ENCODE measurements around the gene FOCAD. TPM values are rescaled to one million over a fixed set of nuclear protein-coding genes. Genes with fewer than 3 reads are reported as not detected.
A peak's percentile ranks its signal among the peaks of the same experiment; 100 is the strongest.

Gene FOCAD
- total RNA-seq, 1 donor from 2014 or later, result 48.2 TPM

DNA sequence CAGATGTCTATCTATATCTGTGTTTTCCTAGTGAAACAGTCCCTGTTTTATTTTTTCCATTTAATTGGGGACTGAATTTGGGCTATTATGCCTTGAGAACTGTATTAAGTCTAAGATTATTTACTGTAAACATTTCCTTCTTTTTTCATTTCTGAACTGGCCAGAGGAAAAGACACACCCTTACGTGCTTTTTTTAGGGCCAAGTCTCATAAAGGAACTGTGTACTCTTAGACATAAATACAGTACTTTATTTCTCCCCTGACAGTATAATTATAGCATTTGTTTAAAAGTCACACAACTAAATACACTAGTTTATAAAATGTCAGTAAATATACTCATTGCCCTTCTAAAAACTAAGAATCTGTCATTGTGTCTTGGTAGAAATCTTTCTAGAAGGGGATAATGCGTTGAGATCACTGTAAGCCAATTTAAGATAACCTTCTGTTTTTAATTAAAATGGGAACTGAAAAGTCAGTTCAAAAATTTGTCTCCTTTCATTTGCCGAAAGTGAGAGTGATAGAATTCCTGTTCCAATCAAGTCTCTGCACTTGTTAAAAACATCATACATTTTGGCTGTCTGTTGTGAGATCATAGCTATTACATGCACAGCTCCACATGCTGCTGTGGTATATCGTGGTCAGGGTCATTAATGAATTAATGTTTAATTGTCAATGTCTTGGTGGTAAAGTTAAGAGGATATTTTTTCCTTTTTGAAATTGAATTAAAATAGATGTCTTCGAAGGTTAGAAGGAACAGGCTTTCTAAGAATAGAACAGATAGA, 132.1 kb downstream of the FOCAD start:
- no peaks in the 10 kb centered on the region for H3K36me3 ChIP-seq (ENCODE audit: insufficient read depth, low read length)
- H3K36me3 Mint-ChIP-seq (ENCODE audit: low read depth, unreplicated experiment), result peaks cover 4% of the 10 kb centered on the region
- H3K27me3 ChIP-seq (ENCODE audit: insufficient read depth, low read length), result no peaks in the 10 kb centered on the region
- H3K4me2 ChIP-seq (ENCODE audit: low read length), result no peak overlapping the region
- TF ChIP-seq EZH2 (IDR thresholded peaks at IDR 0.05; ENCODE audit: insufficient read depth, low read length), result no peak
- TF ChIP-seq, protein P1, sequence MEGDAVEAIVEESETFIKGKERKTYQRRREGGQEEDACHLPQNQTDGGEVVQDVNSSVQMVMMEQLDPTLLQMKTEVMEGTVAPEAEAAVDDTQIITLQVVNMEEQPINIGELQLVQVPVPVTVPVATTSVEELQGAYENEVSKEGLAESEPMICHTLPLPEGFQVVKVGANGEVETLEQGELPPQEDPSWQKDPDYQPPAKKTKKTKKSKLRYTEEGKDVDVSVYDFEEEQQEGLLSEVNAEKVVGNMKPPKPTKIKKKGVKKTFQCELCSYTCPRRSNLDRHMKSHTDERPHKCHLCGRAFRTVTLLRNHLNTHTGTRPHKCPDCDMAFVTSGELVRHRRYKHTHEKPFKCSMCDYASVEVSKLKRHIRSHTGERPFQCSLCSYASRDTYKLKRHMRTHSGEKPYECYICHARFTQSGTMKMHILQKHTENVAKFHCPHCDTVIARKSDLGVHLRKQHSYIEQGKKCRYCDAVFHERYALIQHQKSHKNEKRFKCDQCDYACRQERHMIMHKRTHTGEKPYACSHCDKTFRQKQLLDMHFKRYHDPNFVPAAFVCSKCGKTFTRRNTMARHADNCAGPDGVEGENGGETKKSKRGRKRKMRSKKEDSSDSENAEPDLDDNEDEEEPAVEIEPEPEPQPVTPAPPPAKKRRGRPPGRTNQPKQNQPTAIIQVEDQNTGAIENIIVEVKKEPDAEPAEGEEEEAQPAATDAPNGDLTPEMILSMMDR (IDR thresholded peaks at IDR 0.05; ENCODE audit: insufficient read depth, low read depth, low read length), result no peak
- H3K4me3 Mint-ChIP-seq (ENCODE audit: unreplicated experiment), result no peak overlapping the region
- H3K9me3 ChIP-seq (ENCODE audit: insufficient read depth, low read depth, low read length), result no peaks in the 10 kb centered on the region
- H3K4me1 Mint-ChIP-seq (ENCODE audit: low read depth, unreplicated experiment), result no peaks in the 10 kb centered on the region
- H3K4me1 ChIP-seq (ENCODE audit: insufficient read depth, low read length), result no peaks in the 10 kb centered on the region
- H3K9me3 Mint-ChIP-seq (ENCODE audit: unreplicated experiment), result no peaks in the 10 kb centered on the region
- H4K20me1 ChIP-seq (ENCODE audit: insufficient read depth, low read length), result no peaks in the 10 kb centered on the region
- no peak overlapping the region for H2AFZ ChIP-seq (ENCODE audit: low read depth, low read length)
- H3K27me3 Mint-ChIP-seq (ENCODE audit: low read depth, unreplicated experiment), result no peaks in the 10 kb centered on the region
- FAIRE-seq (peak; percentile 9), DNase-seq (ENCODE audit: low read depth) (no peak)
- H3K4me3 ChIP-seq (ENCODE audit: insufficient read depth, low read depth, low read length), result no peak overlapping the region
- peaks cover 2% of the 10 kb centered on the region for H3K79me2 ChIP-seq (ENCODE audit: insufficient read depth, low read length)
- H3K9ac ChIP-seq (ENCODE audit: low read length), result no peak overlapping the region
- no peak overlapping the region for H3K27ac ChIP-seq (ENCODE audit: low read depth, low read length)
- H3K27ac Mint-ChIP-seq (ENCODE audit: unreplicated experiment), result no peak overlapping the region

DNA sequence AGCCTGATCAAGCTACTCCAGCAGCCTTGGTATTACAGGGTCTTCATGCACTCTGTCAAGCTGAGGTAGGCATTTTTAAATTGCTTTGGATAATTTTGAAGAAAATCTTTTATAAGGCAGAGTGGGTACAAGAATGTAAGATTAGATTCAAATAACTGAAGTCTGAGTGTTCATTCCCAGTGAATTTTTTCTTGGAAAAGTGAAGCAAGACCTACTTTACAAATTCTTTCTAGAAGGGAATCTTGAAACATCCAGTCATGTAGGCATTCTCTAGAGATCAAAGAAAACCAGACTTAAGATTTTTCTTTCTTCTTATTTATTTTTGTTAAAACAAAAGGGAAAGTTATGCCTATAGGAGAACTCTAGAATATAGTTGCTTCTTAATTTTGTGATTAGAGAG, 139.0 kb downstream of the FOCAD start:
- no peaks in the 10 kb centered on the region for H3K4me1 ChIP-seq (ENCODE audit: insufficient read depth, low read length)
- Mint-ChIP-seq H3K36me3 (ENCODE audit: low read depth, unreplicated experiment) (peaks cover 7% of the 10 kb centered on the region), H3K4me3 (ENCODE audit: unreplicated experiment) (no peak overlapping the region), H3K4me1 (ENCODE audit: low read depth, unreplicated experiment) (peaks cover 4% of the 10 kb centered on the region), H3K9me3 (ENCODE audit: unreplicated experiment) (no peaks in the 10 kb centered on the region), H3K27me3 (ENCODE audit: low read depth, unreplicated experiment) (no peaks in the 10 kb centered on the region), H3K27ac (ENCODE audit: unreplicated experiment) (no peak overlapping the region)
- H2AFZ ChIP-seq (ENCODE audit: low read depth, low read length), result no peak overlapping the region
- H3K79me2 ChIP-seq (ENCODE audit: insufficient read depth, low read length), result no peaks in the 10 kb centered on the region
- no peak overlapping the region for H3K9ac ChIP-seq (ENCODE audit: low read length)
- no peak for TF ChIP-seq EZH2 (IDR thresholded peaks at IDR 0.05; ENCODE audit: insufficient read depth, low read length)
- TF ChIP-seq, protein P1 (IDR thresholded peaks at IDR 0.05; ENCODE audit: insufficient read depth, low read depth, low read length), result no peak
- H3K9me3 ChIP-seq (ENCODE audit: insufficient read depth, low read depth, low read length), result no peaks in the 10 kb centered on the region
- DNase-seq (ENCODE audit: low read depth) (peak; percentile 8), FAIRE-seq (no peak)
- H3K27ac ChIP-seq (ENCODE audit: low read depth, low read length), result no peak overlapping the region
- no peaks in the 10 kb centered on the region for H3K27me3 ChIP-seq (ENCODE audit: insufficient read depth, low read length)
- no peak overlapping the region for H3K4me3 ChIP-seq (ENCODE audit: insufficient read depth, low read depth, low read length)
- no peak overlapping the region for H3K4me2 ChIP-seq (ENCODE audit: low read length)
- H4K20me1 ChIP-seq (ENCODE audit: insufficient read depth, low read length), result no peaks in the 10 kb centered on the region
- H3K36me3 ChIP-seq (ENCODE audit: insufficient read depth, low read length), result no peaks in the 10 kb centered on the region

DNA sequence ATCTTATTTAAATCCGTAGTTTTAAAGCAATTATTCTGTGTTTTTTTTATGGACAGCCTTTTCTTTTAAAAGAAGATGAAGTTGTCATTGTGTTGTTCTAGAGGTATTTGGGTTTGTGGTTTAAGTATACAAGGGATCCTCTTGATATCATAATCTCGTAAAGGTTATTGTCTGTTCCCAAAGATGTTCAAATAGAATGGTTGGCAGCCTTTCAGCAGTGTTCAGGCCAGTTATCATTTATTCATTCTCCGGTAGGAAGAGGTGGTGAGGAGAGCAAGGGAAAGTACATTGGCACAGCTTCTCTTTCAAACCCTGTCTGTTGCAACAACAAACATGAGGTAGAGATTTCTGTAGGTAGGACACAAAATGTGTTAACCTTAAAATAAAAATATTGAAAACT, 147.0 kb downstream of the FOCAD start:
- Mint-ChIP-seq H3K4me3 (ENCODE audit: unreplicated experiment) (no peak overlapping the region), H3K27ac (ENCODE audit: unreplicated experiment) (no peak overlapping the region)
- FAIRE-seq, result no peak

More for the DNA sequence above, 147.0 kb downstream of the FOCAD start:
- Mint-ChIP-seq H3K27me3 (ENCODE audit: low read depth, unreplicated experiment) (no peaks in the 10 kb centered on the region), H3K9me3 (ENCODE audit: unreplicated experiment) (no peaks in the 10 kb centered on the region), H3K4me1 (ENCODE audit: low read depth, unreplicated experiment) (peaks cover 11% of the 10 kb centered on the region), H3K36me3 (ENCODE audit: low read depth, unreplicated experiment) (peaks cover 7% of the 10 kb centered on the region)
- Histone ChIP-seq H3K36me3 (ENCODE audit: insufficient read depth, low read length) (no peaks in the 10 kb centered on the region), H3K9ac (ENCODE audit: low read length) (no peak overlapping the region), H3K79me2 (ENCODE audit: insufficient read depth, low read length) (no peaks in the 10 kb centered on the region), H3K4me1 (ENCODE audit: insufficient read depth, low read length) (peaks cover 6% of the 10 kb centered on the region), H3K27me3 (ENCODE audit: insufficient read depth, low read length) (no peaks in the 10 kb centered on the region), H3K4me3 (ENCODE audit: insufficient read depth, low read depth, low read length) (no peak overlapping the region), H2AFZ (ENCODE audit: low read depth, low read length) (no peak overlapping the region), H4K20me1 (ENCODE audit: insufficient read depth, low read length) (no peaks in the 10 kb centered on the region), H3K4me2 (ENCODE audit: low read length) (no peak overlapping the region), H3K27ac (ENCODE audit: low read depth, low read length) (no peak overlapping the region), H3K9me3 (ENCODE audit: insufficient read depth, low read depth, low read length) (no peaks in the 10 kb centered on the region)
- TF ChIP-seq, protein P1 (IDR thresholded peaks at IDR 0.05; ENCODE audit: insufficient read depth, low read depth, low read length), result no peak
- no peak for TF ChIP-seq EZH2 (IDR thresholded peaks at IDR 0.05; ENCODE audit: insufficient read depth, low read length)
- no peak for DNase-seq (ENCODE audit: low read depth)
